Stimulated activated CD4-positive, alpha-beta T cell treated with anti-CD3 and anti-CD28 coated beads, Interleukin-15, amount 100 ng/mL, for 24 hours (primary cell): ENCODE results near the gene SIN3A.
A peak's percentile ranks its signal among the peaks of the same experiment; 100 is the strongest.
"Not testable (repeated sequence)": the region's sequence is repeated elsewhere in the genome, so short reads cannot be mapped to it uniquely, and the experiment has no call there.

Source experiments
- DNase-seq: peaks from one replicate; pipeline ENCODE4 v3.0.0-alpha.2; 2020

SIN3A gene

GRCh38 chr15:75449585-75450306 lies 1.7 kb downstream of the SIN3A start:
- no peak for DNase-seq

DNA sequence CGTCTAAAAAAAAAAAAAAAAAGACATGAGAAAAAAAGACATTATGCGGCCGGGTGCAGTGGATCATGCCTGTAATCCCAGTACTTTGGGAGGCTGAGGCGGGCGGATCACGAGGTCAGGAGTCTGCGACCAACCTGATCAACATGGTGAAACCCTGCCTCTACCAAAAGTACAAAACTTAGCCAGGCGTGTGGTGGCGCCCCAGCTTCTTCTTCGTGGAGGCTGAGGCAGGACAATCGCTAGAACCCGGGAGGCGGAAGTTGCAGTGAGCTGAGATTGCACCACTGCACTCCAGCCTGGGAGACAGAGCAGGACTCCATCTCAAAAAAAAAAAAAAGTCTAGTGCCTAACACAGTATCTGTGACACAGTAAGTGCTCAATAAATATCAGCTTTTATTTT lies 3.3 kb downstream of the SIN3A start:
- not testable (repeated sequence) for DNase-seq

DNA sequence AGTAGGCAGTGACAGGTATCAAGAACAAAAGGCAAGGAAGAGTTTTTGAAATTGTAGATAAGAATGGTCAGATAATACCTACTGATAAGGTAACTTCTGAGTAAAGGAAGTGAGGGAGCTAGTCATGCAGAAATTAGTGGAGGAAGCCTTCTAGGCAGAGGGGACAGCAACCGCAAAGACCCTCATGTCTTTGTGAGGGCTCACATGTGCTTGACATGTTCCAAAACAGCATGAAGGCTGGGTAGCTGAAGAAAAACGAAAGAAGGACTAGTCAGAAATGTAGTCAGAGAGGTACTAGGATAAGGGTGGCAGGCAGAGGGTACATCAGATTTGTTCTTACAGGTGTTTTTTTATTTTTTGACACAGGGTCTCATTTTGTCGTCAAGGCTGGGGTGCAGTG lies 5.3 kb downstream of the SIN3A start:
- DNase-seq, result peak; percentile 18

- not testable (repeated sequence) for DNase-seq
Observed at GRCh38 chr15:75445324-75445723, 6.2 kb downstream of the SIN3A start.

- DNase-seq, result peak; percentile 12
Observed at GRCh38 chr15:75443972-75444453, 7.5 kb downstream of the SIN3A start.

GRCh38 chr15:75437721-75438120 lies 13.8 kb downstream of the SIN3A start:
- no peak for DNase-seq

DNA sequence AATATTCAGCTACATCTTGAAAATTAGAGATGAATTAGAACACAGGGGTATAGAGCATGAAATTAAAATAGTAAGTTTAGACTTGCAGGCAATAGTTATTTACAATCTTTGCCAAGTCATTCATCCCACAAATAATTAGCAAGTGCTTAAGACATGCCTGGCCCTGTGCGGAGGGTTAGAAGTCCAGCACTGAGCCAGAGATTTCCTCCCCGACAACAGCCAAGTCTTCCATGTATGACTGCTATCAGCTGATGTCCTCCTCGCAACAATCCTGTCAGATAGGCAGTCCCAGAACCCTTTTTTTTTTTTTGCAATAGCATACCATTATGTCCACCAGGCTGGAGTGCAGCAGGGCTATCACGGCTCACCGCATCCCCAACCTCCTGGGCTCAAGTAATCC lies 14.6 kb downstream of the SIN3A start:
- no peak for DNase-seq

DNA sequence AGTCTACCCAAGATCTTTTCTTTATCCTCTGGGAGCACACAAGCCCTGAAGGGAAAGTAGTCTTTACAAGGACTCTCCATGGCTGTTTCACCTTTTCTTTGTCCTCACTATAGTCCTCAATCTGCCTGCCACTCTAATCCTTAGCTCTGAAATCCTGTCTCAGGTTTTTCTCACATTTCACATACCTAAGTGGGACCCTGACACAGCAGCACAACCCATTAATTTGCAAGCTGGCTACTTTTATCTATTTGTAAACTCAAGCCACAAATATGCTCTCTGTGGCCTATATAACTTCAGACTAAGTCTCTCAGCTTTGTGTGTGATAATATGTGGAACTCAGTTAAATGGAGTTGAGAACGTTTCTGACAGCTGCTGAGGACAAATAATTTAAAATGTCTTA lies 19.8 kb downstream of the SIN3A start:
- DNase-seq, result no peak

GRCh38 chr15:75431270-75431669 lies 20.2 kb downstream of the SIN3A start:
- DNase-seq, result no peak

- no peak for DNase-seq
Observed at GRCh38 chr15:75430259-75430658, 21.2 kb downstream of the SIN3A start.

- DNase-seq, result no peak
Observed at GRCh38 chr15:75428152-75428551, 23.3 kb downstream of the SIN3A start.

GRCh38 chr15:75425966-75426500 lies 25.5 kb downstream of the SIN3A start:
- no peak for DNase-seq

DNA sequence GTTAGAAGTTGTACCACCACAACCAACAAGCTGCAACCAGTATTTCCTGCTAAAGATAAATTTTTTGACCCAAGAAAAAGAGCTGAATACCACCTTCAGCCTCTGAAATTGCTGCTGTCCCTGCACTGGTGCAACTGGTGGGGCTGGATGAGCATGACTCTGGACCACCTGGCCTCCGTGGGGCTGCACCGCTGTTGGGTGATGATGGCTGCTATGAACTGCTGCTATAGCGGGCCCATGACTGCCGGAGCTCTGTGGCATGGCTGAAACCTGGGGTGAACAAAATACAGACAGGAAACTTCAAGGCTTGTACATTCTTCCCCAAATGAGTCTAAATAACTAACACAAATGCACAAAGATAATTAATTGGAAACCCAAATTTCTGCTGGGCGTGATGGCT lies 28.9 kb downstream of the SIN3A start:
- no peak for DNase-seq

- DNase-seq, result no peak
Observed at GRCh38 chr15:75420698-75421097, 30.8 kb downstream of the SIN3A start.

DNA sequence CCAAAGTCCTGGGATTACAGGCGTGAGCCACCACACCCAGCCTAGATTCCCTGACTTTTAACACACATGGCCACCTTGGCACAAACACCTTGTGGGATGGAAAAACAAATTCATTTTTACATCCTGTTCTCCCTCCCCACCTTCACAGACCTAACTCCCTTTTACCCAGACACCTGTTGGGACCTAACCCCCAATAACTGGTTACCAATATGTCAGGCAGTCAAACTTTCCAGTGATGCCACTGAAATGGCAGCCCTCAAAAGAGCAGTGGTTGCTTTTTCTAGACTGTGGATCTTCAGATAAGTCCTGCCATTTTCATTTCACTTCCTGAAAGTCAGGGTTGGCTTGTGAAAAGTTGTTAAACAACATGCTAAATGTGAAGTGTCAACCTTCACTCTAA lies 34.9 kb downstream of the SIN3A start:
- no peak for DNase-seq

GRCh38 chr15:75410196-75410595 lies 41.3 kb downstream of the SIN3A start:
- DNase-seq, result no peak

- DNase-seq, result no peak
Observed at GRCh38 chr15:75407083-75407482, 44.4 kb downstream of the SIN3A start.

- DNase-seq, result no peak
Observed at GRCh38 chr15:75403892-75404291, 47.6 kb downstream of the SIN3A start.

DNA sequence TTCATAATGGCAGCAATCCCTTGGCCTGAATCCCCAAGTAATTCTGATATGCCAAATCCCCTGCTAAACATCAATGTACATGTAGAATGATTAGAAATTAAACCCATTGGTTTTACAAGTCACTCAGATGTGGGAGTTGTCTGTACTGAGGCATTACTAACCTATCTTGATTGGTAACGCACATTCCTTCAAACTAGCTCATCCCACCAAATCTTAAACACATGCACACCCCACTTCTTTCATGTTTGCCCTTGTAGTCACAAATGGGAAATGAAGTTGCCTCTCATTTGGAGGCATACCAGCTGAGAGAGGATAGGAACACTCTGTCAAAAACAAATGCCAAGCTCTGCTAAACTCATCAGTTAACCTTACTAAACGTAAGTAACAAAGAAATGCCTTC lies 54.0 kb downstream of the SIN3A start:
- DNase-seq, result no peak

DNA sequence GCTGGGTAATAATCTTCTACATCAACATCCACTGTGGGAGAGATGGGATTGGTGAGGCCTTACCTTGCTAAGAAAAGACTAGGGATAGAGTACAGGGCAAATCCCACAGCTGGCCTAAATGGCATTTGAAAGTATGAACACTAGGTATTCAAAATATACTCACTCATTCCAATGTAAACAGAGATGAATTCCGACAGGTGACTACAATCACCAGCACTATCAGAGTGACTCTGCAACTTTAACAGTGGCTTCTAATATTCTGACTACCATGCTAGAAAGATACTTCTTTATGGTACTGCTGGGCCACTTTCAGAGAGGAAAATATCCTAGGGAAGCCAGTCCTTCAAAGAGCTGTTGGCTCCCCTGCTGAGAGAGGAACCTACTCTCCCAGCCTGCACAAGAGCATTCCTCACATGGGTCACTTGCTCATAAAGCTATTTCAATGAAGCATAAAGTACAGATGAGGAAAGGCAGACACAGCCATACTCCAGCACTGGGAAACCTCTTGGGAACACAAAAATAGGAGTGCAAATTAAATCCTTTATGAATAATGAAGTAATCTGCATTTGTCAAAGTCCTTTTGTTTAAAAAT lies 61.6 kb downstream of the SIN3A start:
- DNase-seq, result no peak

DNA sequence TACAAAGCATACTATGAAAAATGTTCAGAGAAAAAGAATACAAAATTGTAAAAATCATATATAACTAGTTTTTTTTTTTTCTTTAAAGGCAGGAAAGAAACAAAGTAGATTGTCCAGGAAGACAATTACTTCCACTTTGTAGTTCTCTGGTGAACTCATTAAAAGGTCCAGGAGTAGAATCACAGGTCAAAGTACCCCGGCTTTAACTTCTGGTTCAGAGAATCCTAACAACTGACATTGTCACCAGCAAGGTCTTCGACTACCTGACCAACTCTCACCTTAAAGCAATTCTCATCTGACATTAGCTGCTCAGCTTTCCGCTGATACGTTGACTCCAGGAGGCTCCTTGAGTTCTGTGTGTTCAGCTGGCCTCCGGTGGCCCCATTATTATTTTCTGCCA lies 67.5 kb downstream of the SIN3A start:
- not testable (repeated sequence) for DNase-seq

GRCh38 chr15:75380773-75381172 lies 70.7 kb downstream of the SIN3A start:
- DNase-seq, result no peak

- no peak for DNase-seq
Observed at GRCh38 chr15:75371901-75372688, 79.4 kb downstream of the SIN3A start.

DNA sequence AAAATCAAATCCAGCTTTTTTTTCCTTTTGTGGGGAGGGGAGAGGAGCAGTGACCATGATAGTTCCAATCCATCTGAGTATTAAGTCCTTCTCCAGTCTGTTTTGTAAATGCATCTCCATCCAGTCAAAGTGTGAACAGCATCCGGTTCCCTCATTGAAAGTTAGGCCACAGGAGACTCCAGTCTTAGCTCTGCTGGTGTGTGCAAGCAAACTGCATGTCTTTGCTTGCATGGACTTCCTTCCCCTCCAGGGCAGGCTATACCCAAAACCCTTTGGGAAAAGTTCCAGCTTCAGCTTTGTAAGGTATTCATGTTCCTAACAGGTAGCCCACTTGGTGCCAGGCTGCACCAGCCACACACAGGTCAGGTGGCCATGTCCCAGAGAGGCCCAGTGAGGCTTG lies 80.0 kb downstream of the SIN3A start:
- DNase-seq, result no peak
